Ascending aorta (tissue), 2 donors: ENCODE results near the gene SIRPA. TPM values are rescaled to one million over a fixed set of nuclear protein-coding genes. Genes with fewer than 3 reads are reported as not detected.

ENCODE experiments used
- DNase-seq, 2 donors: peaks; one replicate each; pipeline ENCODE4 v3.0.0-alpha.2; 2019; ENCODE audit warnings: low spot score in 2 of 2
- H3K27ac ChIP-seq, 2 donors: fragments of 200-600 bp; sonication (generic); one replicate each; pipeline ENCODE4 v1.5.1; 2016 to 2017; ENCODE audit warnings: mild to moderate bottlenecking in 1 of 2
- H3K27me3 ChIP-seq: fragments of 200-600 bp; sonication (generic); one replicate; pipeline ENCODE4 v1.5.1; 2017
- H3K36me3 ChIP-seq, 2 donors: fragments of 200-600 bp; sonication (generic); one replicate each; pipeline ENCODE4 v1.5.1; 2016
- H3K4me1 ChIP-seq, 2 donors: fragments of 200-600 bp; sonication (generic); one replicate each; pipeline ENCODE4 v1.5.1; 2016 to 2017; ENCODE audit warnings: mild to moderate bottlenecking in 1 of 2
- H3K4me3 ChIP-seq, 2 donors: fragments of 200-600 bp; sonication (generic); one replicate each; pipeline ENCODE4 v1.5.1; 2016 to 2017; ENCODE audit warnings: mild to moderate bottlenecking in 1 of 2
- H3K9me3 ChIP-seq, 2 donors: fragments of 200-600 bp; sonication (generic); one replicate each; pipeline ENCODE4 v1.5.1; 2016
- intact Hi-C: fragments of 100-400 bp; cut with DNase I; formaldehyde crosslinking; loops from one replicate; pipeline ENCODE4 v1.15.1; 2023
- total RNA-seq: library from RNA; depleted of rRNA; stranded (reverse); fragments of >200 nt; gene quantifications from one replicate; pipeline ENCODE4 v1.1.0, GENCODE V29; 2016
- TF ChIP-seq, protein P1 (sequence below), 3 experiments: fragments of 200-600 bp in 2 of 3; fragments of 450-650 bp in 1 of 3; sonication (generic) in 2 of 3; IDR thresholded peaks; one replicate each; pipeline ENCODE4 v1.5.1; 2016 to 2019; ENCODE audit warnings: antibody characterized with exemption in 3 of 3, mild to moderate bottlenecking in 1 of 3, moderate library complexity in 1 of 3

Gene SIRPA
- total RNA-seq, 1 donor from 2014 or later = 72.8 TPM

DNA sequence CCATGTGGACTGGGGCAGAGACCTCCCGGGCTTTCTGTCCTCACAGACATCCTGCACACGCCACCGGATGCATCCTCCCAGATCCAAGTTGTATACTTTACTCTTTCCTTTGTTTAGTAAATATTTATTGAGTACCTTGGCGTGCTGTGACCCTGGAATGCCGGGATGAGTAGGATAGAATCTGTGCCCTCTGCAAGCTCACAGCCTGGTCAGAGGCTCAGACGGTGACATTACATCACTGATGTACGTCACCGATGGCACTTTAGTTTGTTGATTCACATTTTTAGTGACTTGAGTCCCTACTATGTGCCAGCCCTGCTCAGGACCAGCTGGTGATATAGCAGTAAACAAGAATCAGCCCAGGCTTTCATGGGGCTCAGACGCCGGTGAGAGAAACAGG, 32.9 kb downstream of the SIRPA start:
- DNase-seq = no peak

DNA sequence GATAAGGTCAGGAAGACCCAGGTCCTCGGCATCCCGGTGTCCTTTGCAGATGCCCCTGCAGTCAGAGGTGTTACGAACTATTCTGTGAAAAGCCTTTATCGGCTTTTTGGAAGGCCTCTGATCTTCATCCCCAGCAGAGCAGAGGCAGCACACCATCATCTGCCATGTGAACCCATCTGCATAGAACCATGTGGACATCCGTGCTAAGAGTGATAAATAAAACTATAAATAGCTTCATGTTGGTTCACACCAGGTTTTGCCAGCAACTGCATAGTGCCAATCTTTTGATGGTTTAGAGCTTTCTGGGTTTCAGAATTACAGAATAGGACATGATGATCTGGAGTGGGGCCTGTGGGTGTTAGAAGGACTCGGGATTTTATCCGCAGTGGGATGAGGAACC, 33.6 kb downstream of the SIRPA start:
- TF ChIP-seq, protein P1, sequence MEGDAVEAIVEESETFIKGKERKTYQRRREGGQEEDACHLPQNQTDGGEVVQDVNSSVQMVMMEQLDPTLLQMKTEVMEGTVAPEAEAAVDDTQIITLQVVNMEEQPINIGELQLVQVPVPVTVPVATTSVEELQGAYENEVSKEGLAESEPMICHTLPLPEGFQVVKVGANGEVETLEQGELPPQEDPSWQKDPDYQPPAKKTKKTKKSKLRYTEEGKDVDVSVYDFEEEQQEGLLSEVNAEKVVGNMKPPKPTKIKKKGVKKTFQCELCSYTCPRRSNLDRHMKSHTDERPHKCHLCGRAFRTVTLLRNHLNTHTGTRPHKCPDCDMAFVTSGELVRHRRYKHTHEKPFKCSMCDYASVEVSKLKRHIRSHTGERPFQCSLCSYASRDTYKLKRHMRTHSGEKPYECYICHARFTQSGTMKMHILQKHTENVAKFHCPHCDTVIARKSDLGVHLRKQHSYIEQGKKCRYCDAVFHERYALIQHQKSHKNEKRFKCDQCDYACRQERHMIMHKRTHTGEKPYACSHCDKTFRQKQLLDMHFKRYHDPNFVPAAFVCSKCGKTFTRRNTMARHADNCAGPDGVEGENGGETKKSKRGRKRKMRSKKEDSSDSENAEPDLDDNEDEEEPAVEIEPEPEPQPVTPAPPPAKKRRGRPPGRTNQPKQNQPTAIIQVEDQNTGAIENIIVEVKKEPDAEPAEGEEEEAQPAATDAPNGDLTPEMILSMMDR (IDR thresholded peaks at IDR 0.05) = no peak

More for the DNA sequence above, 32.9 kb downstream of the SIRPA start:
- H3K9me3 ChIP-seq = no peaks in the 10 kb centered on the region
- intact Hi-C loops = no loop called here
- H3K27me3 ChIP-seq = no peaks in the 10 kb centered on the region
- no peak overlapping the region for H3K4me3 ChIP-seq
- H3K36me3 ChIP-seq = peaks cover 9 to 35% of the 10 kb centered on the region in 2 donors
- TF ChIP-seq, protein P1 (IDR thresholded peaks at IDR 0.05) = no peak
- no peak overlapping the region for H3K27ac ChIP-seq
- H3K4me1 ChIP-seq = peaks cover 0 to 3% of the 10 kb centered on the region in 2 donors

DNA sequence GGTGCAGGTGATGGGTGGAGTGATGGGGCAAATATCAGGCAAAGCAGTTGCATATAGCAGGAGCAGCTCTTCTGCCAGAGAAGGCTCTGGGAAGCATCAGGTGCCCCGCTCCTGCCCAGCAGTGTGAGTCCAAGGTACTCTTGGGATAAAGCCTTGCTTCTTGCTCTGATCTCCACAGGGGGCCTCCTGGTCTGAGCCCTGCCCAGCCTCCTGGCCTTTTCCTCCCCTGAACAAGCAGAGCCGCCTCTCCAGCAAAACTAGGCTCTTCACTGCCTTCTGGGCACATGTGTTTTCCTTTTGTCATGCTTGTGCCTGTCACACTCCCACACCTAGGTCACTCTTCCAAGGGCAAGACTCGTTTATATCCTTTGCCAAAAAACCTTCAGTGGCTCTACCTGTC, 34.3 kb downstream of the SIRPA start:
- TF ChIP-seq, protein P1 (IDR thresholded peaks at IDR 0.05) = no peak
- Histone ChIP-seq H3K4me1 (peaks cover 0 to 6% of the 10 kb centered on the region in 2 donors), H3K4me3 (no peak overlapping the region), H3K9me3 (no peaks in the 10 kb centered on the region), H3K27me3 (no peaks in the 10 kb centered on the region), H3K27ac (no peak overlapping the region), H3K36me3 (peaks cover 9 to 29% of the 10 kb centered on the region in 2 donors)
- no peak for DNase-seq
- intact Hi-C loops = no loop called here

More for the DNA sequence above, 33.6 kb downstream of the SIRPA start:
- intact Hi-C loops = no loop called here
- no peak overlapping the region for H3K4me3 ChIP-seq
- H3K27ac ChIP-seq = no peak overlapping the region
- no peaks in the 10 kb centered on the region for H3K27me3 ChIP-seq
- peaks cover 9 to 31% of the 10 kb centered on the region in 2 donors for H3K36me3 ChIP-seq
- no peak for DNase-seq
- H3K9me3 ChIP-seq = no peaks in the 10 kb centered on the region
- H3K4me1 ChIP-seq = peaks cover 0 to 6% of the 10 kb centered on the region in 2 donors

DNA sequence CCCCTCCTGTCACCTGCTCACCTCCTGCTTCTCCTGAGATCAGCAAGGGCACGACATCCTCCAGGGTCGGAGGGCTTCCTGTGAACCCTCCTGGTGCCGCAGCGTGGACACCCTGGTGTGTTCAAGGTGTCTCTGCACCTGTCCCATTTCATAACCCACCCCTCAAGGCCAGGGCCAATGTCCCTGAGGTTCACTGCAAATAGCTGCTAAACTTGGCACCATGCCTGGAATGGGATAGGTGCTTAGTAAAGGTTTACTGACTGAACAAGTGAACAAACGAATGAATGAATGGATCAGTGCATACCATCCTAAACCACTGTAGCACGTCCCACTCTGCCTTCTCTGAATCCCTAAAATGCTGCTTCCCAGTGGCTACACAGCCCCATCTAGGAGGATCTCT, 35.0 kb downstream of the SIRPA start:
- Histone ChIP-seq H3K36me3 (peaks cover 11 to 22% of the 10 kb centered on the region in 2 donors), H3K27ac (no peak overlapping the region), H3K4me1 (peaks cover 0 to 8% of the 10 kb centered on the region in 2 donors), H3K27me3 (no peaks in the 10 kb centered on the region), H3K9me3 (no peaks in the 10 kb centered on the region), H3K4me3 (no peak overlapping the region)
- DNase-seq = no peak
- intact Hi-C loops = loop anchor here (5.0 to 10.0 kb wide), 3 partner anchors 118 to 813 kb away; partner anchors contain the start of genes PSMF1 and STK35
- TF ChIP-seq, protein P1 (IDR thresholded peaks at IDR 0.05) = no peak

DNA sequence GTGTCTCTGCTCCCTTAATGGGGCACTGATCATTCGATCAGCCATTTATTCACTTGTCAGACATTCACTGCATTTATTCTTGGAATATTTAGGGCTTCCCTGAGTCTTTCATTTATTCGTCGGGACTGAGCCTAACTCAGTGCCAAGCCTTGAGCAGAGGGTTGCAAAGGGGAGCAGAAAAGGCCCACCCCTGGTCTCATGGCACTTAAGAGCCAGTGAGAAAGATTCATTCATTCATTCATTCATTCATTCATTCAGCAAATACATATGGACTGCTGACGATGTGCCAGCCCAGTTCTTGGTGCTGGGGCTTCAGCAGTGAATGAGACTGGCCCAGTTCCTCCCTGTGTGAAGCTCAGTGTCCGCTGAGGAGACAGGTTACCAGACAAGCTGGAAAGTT, 36.6 kb downstream of the SIRPA start:
- H3K36me3 ChIP-seq = peaks cover 16 to 19% of the 10 kb centered on the region in 2 donors
- H3K9me3 ChIP-seq = no peaks in the 10 kb centered on the region

More for the DNA sequence above, 36.6 kb downstream of the SIRPA start:
- H3K27me3 ChIP-seq = no peaks in the 10 kb centered on the region
- no peak overlapping the region for H3K27ac ChIP-seq
- TF ChIP-seq, protein P1 (IDR thresholded peaks at IDR 0.05) = no peak
- intact Hi-C loops = loop anchor here (5.0 to 10.0 kb wide), 3 partner anchors 120 to 815 kb away; partner anchors contain the start of genes PSMF1 and STK35
- H3K4me3 ChIP-seq = no peak overlapping the region
- H3K4me1 ChIP-seq = peaks cover 0 to 8% of the 10 kb centered on the region in 2 donors
- no peak for DNase-seq
